Stomach (tissue), 9 donors: ENCODE measurements around the gene CYP4F11. TPM values are rescaled to one million over a fixed set of nuclear protein-coding genes. Genes with fewer than 3 reads are reported as not detected.

Experiments used
- DNase-seq, 2 donors: peaks; one replicate each; pipeline versions ENCODE4 v3.0.0 to v3.0.0-alpha.2; 2013 to 2019
- H3K27ac ChIP-seq, 5 donors: fragments of 200-600 bp in 4 of 5; sonication (generic) in 4 of 5; one replicate each; pipeline ENCODE4 v1.5.1; 2013 to 2019; ENCODE audit warnings: mild to moderate bottlenecking in 1 of 5, moderate library complexity in 1 of 5
- H3K27me3 ChIP-seq, 3 donors: fragments of 200-600 bp; sonication (generic); one replicate each; pipeline ENCODE4 v1.5.1; 2017 to 2019; ENCODE audit warnings: mixed run types in 1 of 3
- H3K36me3 ChIP-seq, 4 donors: fragments of 200-600 bp; sonication (generic); 1 replicate in 3 of 4; 2 replicates in 1 of 4; pipeline ENCODE4 v1.5.1; 2016 to 2019
- H3K4me1 ChIP-seq, 4 donors: fragments of 200-600 bp; sonication (generic); one replicate each; pipeline ENCODE4 v1.5.1; 2016 to 2019
- H3K4me3 ChIP-seq, 4 donors: fragments of 200-600 bp; sonication (generic) in 3 of 4; one replicate each; pipeline ENCODE4 v1.5.1; 2016 to 2019; ENCODE audit warnings: mild to moderate bottlenecking in 1 of 4
- H3K9me3 ChIP-seq, 4 donors: fragments of 200-600 bp; sonication (generic); one replicate each; pipeline ENCODE4 v1.5.1; 2016 to 2019
- EP300 ChIP-seq: sonication (generic); formaldehyde crosslinking; IDR thresholded peaks from one replicate; pipeline ENCODE4 v1.6.1; 2017; ENCODE audit warnings: antibody characterized with exemption
- POLR2A ChIP-seq, 4 donors: fragments of 450-650 bp; IDR thresholded peaks; one replicate each; pipeline ENCODE4 v1.6.1; 2016; ENCODE audit warnings: antibody characterized with exemption in 4 of 4, control low read depth in 2 of 4, mild to moderate bottlenecking in 1 of 4, moderate library complexity in 1 of 4
- POLR2AphosphoS5 ChIP-seq, 3 donors: sonication (generic); formaldehyde crosslinking; IDR thresholded peaks; one replicate each; pipeline ENCODE4 v1.6.1; 2016; ENCODE audit warnings: antibody characterized with exemption in 3 of 3
- WGBS, 5 donors: extraction: QIAGEN DNeasy Blood & Tissue Kit in 3 of 5; methylation state at CpG; one replicate each; pipeline versions ENCODE4 v1.1.5 to v1.1.7; 2013 to 2018; 5-methylcytosine and 5-hydroxymethylcytosine counted together
- intact Hi-C: fragments of 100-400 bp; cut with DNase I; formaldehyde crosslinking; loops from one replicate; pipeline ENCODE4 v1.15.1; 2023; ENCODE audit warnings: low total_unique reads
- polyA plus RNA-seq, 3 donors: library from polyadenylated mRNA; stranded (reverse); fragments of 200-250 nt; gene quantifications; one replicate each; pipeline ENCODE4 v1.2.3, GENCODE V29; 2013
- total RNA-seq, 5 donors: library from RNA; depleted of rRNA; stranded (reverse); fragments of >200 nt; gene quantifications; one replicate each; pipeline versions ENCODE4 v1.1.0 to v1.2.3, GENCODE V29; 2014 to 2016
- TF ChIP-seq, protein P1 (sequence below), 7 experiments: fragments of 450-650 bp in 4 of 7; fragments of 200-600 bp in 3 of 7; sonication (generic) in 3 of 7; IDR thresholded peaks; one replicate each; pipeline ENCODE4 v1.5.1; 2016 to 2019; ENCODE audit warnings: antibody characterized with exemption in 7 of 7, control low read depth in 2 of 7, mild to moderate bottlenecking in 1 of 7
- donor health status: healthy with polysubstance abuse.
- donor health status: Bipolar disorder and iron deficiency.
- donor health status: healthy.

Gene CYP4F11
- total and polyA plus RNA-seq, 8 donors = 0.18 to 20.0 (median 1.5) TPM; not detected in 1

- 53 to 62% (median 59%) methylated on average over 9 of the region's 9 CpGs for WGBS, 5 donors
- Histone ChIP-seq H3K4me1 (peaks cover 0 to 10% (median 2%) of the 10 kb centered on the region in 4 donors), H3K36me3 (no peaks in the 10 kb centered on the region), H3K27me3 (peaks cover 0 to 25% (median 9%) of the 10 kb centered on the region in 3 donors), H3K4me3 (no peak overlapping the region), H3K27ac (no peak overlapping the region), H3K9me3 (no peaks in the 10 kb centered on the region)
- no peak for TF ChIP-seq EP300
- TF ChIP-seq, protein P1, sequence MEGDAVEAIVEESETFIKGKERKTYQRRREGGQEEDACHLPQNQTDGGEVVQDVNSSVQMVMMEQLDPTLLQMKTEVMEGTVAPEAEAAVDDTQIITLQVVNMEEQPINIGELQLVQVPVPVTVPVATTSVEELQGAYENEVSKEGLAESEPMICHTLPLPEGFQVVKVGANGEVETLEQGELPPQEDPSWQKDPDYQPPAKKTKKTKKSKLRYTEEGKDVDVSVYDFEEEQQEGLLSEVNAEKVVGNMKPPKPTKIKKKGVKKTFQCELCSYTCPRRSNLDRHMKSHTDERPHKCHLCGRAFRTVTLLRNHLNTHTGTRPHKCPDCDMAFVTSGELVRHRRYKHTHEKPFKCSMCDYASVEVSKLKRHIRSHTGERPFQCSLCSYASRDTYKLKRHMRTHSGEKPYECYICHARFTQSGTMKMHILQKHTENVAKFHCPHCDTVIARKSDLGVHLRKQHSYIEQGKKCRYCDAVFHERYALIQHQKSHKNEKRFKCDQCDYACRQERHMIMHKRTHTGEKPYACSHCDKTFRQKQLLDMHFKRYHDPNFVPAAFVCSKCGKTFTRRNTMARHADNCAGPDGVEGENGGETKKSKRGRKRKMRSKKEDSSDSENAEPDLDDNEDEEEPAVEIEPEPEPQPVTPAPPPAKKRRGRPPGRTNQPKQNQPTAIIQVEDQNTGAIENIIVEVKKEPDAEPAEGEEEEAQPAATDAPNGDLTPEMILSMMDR (IDR thresholded peaks at IDR 0.05) = no peak
- no peak for TF ChIP-seq POLR2AphosphoS5 (IDR thresholded peaks at IDR 0.05)
- TF ChIP-seq POLR2A (IDR thresholded peaks at IDR 0.05) = no peak
- DNase-seq = no peak
- intact Hi-C loops = loop anchor here (5.0 kb wide), 1 partner anchor 248 kb away; no protein-coding TSS in a partner anchor
Observed at GRCh38 chr19:15869873-15870272, 64.5 kb downstream of the CYP4F11 start.

GRCh38 chr19:15869109-15869555, 65.2 kb downstream of the CYP4F11 start:
- Histone ChIP-seq H3K27me3 (peaks cover 0 to 25% (median 9%) of the 10 kb centered on the region in 3 donors), H3K27ac (no peak overlapping the region), H3K36me3 (no peaks in the 10 kb centered on the region), H3K9me3 (no peaks in the 10 kb centered on the region), H3K4me1 (peaks cover 0 to 10% (median 2%) of the 10 kb centered on the region in 4 donors), H3K4me3 (no peak overlapping the region)
- intact Hi-C loops = no loop called here
- WGBS, 5 donors = 4 to 6% (median 6%) methylated on average over 3 of the region's 3 CpGs
- peak; percentile 42 to 66 for DNase-seq
- TF ChIP-seq, protein P1 (IDR thresholded peaks at IDR 0.05) = peak in 5 of 7 experiments; percentile 24 to 73 (median 62)
- no peak for TF ChIP-seq POLR2AphosphoS5 (IDR thresholded peaks at IDR 0.05)

GRCh38 chr19:15866636-15867035, 67.7 kb downstream of the CYP4F11 start:
- TF ChIP-seq EP300 (no peak), POLR2AphosphoS5 (IDR thresholded peaks at IDR 0.05) (no peak), POLR2A (IDR thresholded peaks at IDR 0.05) (no peak)
- Histone ChIP-seq H3K4me1 (peaks cover 0 to 10% (median 2%) of the 10 kb centered on the region in 4 donors), H3K9me3 (no peaks in the 10 kb centered on the region), H3K27ac (no peak overlapping the region), H3K36me3 (no peaks in the 10 kb centered on the region), H3K27me3 (peaks cover 0 to 24% (median 7%) of the 10 kb centered on the region in 3 donors), H3K4me3 (no peak overlapping the region)
- 33 to 55% (median 52%) methylated on average over 5 of the region's 5 CpGs for WGBS, 5 donors
- intact Hi-C loops = no loop called here
- DNase-seq = no peak

GRCh38 chr19:15864824-15865223, 69.5 kb downstream of the CYP4F11 start:
- 57 to 62% (median 59%) methylated on average over 5 of the region's 5 CpGs for WGBS, 5 donors
- intact Hi-C loops = no loop called here

More at GRCh38 chr19:15864824-15865223, 69.5 kb downstream of the CYP4F11 start:
- DNase-seq = no peak
- Histone ChIP-seq H3K36me3 (no peaks in the 10 kb centered on the region), H3K4me1 (peaks cover 0 to 10% (median 2%) of the 10 kb centered on the region in 4 donors), H3K27ac (no peak overlapping the region), H3K9me3 (no peaks in the 10 kb centered on the region), H3K4me3 (no peak overlapping the region), H3K27me3 (peaks cover 0 to 20% (median 0%) of the 10 kb centered on the region in 3 donors)
- TF ChIP-seq POLR2A (IDR thresholded peaks at IDR 0.05) = no peak
- no peak for TF ChIP-seq POLR2AphosphoS5 (IDR thresholded peaks at IDR 0.05)
- TF ChIP-seq, protein P1 (IDR thresholded peaks at IDR 0.05) = no peak
- TF ChIP-seq EP300 = no peak
